HCT116 (cell line): ENCODE data around the gene CFAP410. TPM values are rescaled to one million over a fixed set of nuclear protein-coding genes. Genes with fewer than 3 reads are reported as not detected.

Source experiments
- ATAC-seq: fragments of 200-7000 bp; cut with Tn5 transposase; 2 replicates; pipeline ENCODE4 v1.9.1; 2020; ENCODE audit warnings: mild to moderate bottlenecking, moderate library complexity
- BruUV-seq: library from RNA; stranded (reverse); fragments of 400-500 nt; replicated peaks from 2 replicates; lab custom pipeline; 2021; lab: Mats Ljungman, UMichigan
- CTCF ChIA-PET: fragments of 300-600 bp; sonication (Branson Sonifier 250); formaldehyde crosslinking; loops from one replicate; lab custom pipeline; 2021; ENCODE audit warnings: antibody characterized with exemption; lab: Charles Lee
- POLR2A ChIA-PET: fragments of 300-600, 350-600 bp; sonication (Branson Sonifier 250); formaldehyde crosslinking; loops from one replicate; lab custom pipeline; 2021; ENCODE audit warnings: antibody characterized with exemption; lab: Charles Lee
- RAD21 ChIA-PET, 2 experiments: fragments of 300-600 bp; sonication (Branson Sonifier 250); formaldehyde crosslinking; loops; one replicate each; lab custom pipeline; 2023; ENCODE audit warnings: low total read pairs in 2 of 2; ENCODE audit not compliant: uncharacterized antibody in 2 of 2, unreplicated experiment in 2 of 2, low non-redundant PET in 1 of 2; lab: Charles Lee
- DNase-seq: peaks from one replicate; pipeline ENCODE4 v3.0.0-alpha.2; 2010; ENCODE audit warnings: low read depth, low spot score
- H2AFZ ChIP-seq: fragments of 200-600 bp; shearing (Covaris generic), sonication (generic); 2 replicates; pipeline ENCODE4 v1.6.1; 2017; ENCODE audit warnings: low read depth, mixed run types, mixed read lengths, antibody characterized with exemption, low read length; ENCODE audit not compliant: poor library complexity, severe bottlenecking
- H3K27ac ChIP-seq: 2 replicates; pipeline ENCODE4 v1.5.1; 2012; ENCODE audit warnings: low read depth, low read length
- H3K27me3 ChIP-seq: fragments of 200-600 bp; sonication (generic); 2 replicates; pipeline ENCODE4 v1.6.1; 2016; ENCODE audit warnings: mixed run types, low read length, mixed read lengths; ENCODE audit not compliant: insufficient read depth
- H3K36me3 ChIP-seq, 2 experiments: fragments of 200-500 bp in 1 of 2; fragments of 200-600 bp in 1 of 2; sonication (Bioruptor generic) in 1 of 2; sonication (generic) in 1 of 2; 2 replicates each; pipeline versions ENCODE4 v1.5.1 to v1.6.1; 2014 to 2016; ENCODE audit warnings: low read length in 2 of 2, inconsistent platforms in 1 of 2, mixed read lengths in 1 of 2, mixed run types in 1 of 2; ENCODE audit not compliant: insufficient read depth in 2 of 2, control insufficient read depth in 1 of 2
- H3K4me1 ChIP-seq, 2 experiments: fragments of 200-600 bp in 1 of 2; sonication (generic) in 1 of 2; 2 replicates each; pipeline versions ENCODE4 v1.5.1 to v1.6.1; 2012 to 2017; ENCODE audit warnings: low read length in 2 of 2, inconsistent platforms in 1 of 2, mild to moderate bottlenecking in 1 of 2, mixed read lengths in 1 of 2, mixed run types in 1 of 2, moderate library complexity in 1 of 2; ENCODE audit not compliant: insufficient read depth in 2 of 2, control insufficient read depth in 1 of 2
- H3K4me2 ChIP-seq: fragments of 200-600 bp; sonication (generic); 2 replicates; pipeline ENCODE4 v1.6.1; 2017; ENCODE audit warnings: mixed run types, low read length, mixed read lengths
- H3K4me3 ChIP-seq, 2 experiments: fragments of 200-600 bp in 1 of 2; sonication (generic) in 1 of 2; replicated peaks in 1 of 2; 2 replicates each; pipeline ENCODE4 v1.5.1; 2011 to 2016; ENCODE audit warnings: low read length in 2 of 2, control low read depth in 1 of 2, low read depth in 1 of 2, mild to moderate bottlenecking in 1 of 2, mixed read lengths in 1 of 2, mixed run types in 1 of 2
- H3K79me2 ChIP-seq: fragments of 200-600 bp; sonication (generic); 2 replicates; pipeline ENCODE4 v1.6.1; 2017; ENCODE audit warnings: mild to moderate bottlenecking, mixed run types, low read length, moderate library complexity, mixed read lengths; ENCODE audit not compliant: insufficient read depth
- H3K9ac ChIP-seq: fragments of 200-600 bp; sonication (generic); 2 replicates; pipeline ENCODE4 v1.6.1; 2016; ENCODE audit warnings: low read length, mixed read lengths
- H3K9me2 ChIP-seq: fragments of 200-600 bp; sonication (generic), shearing (Covaris generic); 2 replicates; pipeline ENCODE4 v1.6.1; 2017; ENCODE audit warnings: mixed run types, mild to moderate bottlenecking, moderate library complexity; ENCODE audit not compliant: insufficient read depth
- H3K9me3 ChIP-seq, 2 experiments: fragments of 200-500 bp in 1 of 2; fragments of 200-600 bp in 1 of 2; sonication (Bioruptor generic) in 1 of 2; sonication (generic) in 1 of 2; 2 replicates each; pipeline ENCODE4 v1.6.1; 2014 to 2017; ENCODE audit warnings: low read length in 2 of 2, mixed read lengths in 2 of 2, inconsistent platforms in 1 of 2, low read depth in 1 of 2, mild to moderate bottlenecking in 1 of 2, mixed run types in 1 of 2, moderate library complexity in 1 of 2; ENCODE audit not compliant: control insufficient read depth in 1 of 2, insufficient read depth in 1 of 2
- H4K20me1 ChIP-seq: fragments of 200-600 bp; sonication (generic), shearing (Covaris generic); 2 replicates; pipeline ENCODE4 v1.6.1; 2017; ENCODE audit warnings: mixed run types, mild to moderate bottlenecking, moderate library complexity; ENCODE audit not compliant: insufficient read depth
- CBX3 ChIP-seq: IDR thresholded peaks from 2 replicates; pipeline ENCODE4 v1.6.1; 2012; ENCODE audit warnings: low read depth
- EGR1 ChIP-seq: IDR thresholded peaks from 2 replicates; pipeline ENCODE4 v1.6.1; 2012; ENCODE audit warnings: low read depth
- ELF1 ChIP-seq: IDR thresholded peaks from 2 replicates; pipeline ENCODE4 v1.6.1; 2012; ENCODE audit warnings: low read depth, borderline replicate concordance
- EZH2 ChIP-seq: fragments of 200-600 bp; sonication (generic); IDR thresholded peaks from 2 replicates; pipeline ENCODE4 v1.6.1; 2017; ENCODE audit warnings: antibody characterized with exemption, mixed run types
- EZH2phosphoT487 ChIP-seq: fragments of 200-600 bp; IDR thresholded peaks from 2 replicates; pipeline ENCODE4 v1.6.1; 2018; ENCODE audit warnings: antibody characterized with exemption, borderline replicate concordance
- FOSL1 ChIP-seq: IDR thresholded peaks from 2 replicates; pipeline ENCODE4 v1.6.1; 2012; ENCODE audit warnings: low read depth
- POLR2A ChIP-seq: IDR thresholded peaks from 2 replicates; pipeline ENCODE4 v1.7.0; 2011; ENCODE audit warnings: borderline replicate concordance; ENCODE audit not compliant: insufficient read depth, insufficient read length; ENCODE audit errors: extremely low read depth
- POLR2AphosphoS5 ChIP-seq: IDR thresholded peaks from 2 replicates; pipeline ENCODE4 v1.6.1; 2011; ENCODE audit warnings: mild to moderate bottlenecking, low read depth, low read length, moderate library complexity
- RAD21 ChIP-seq: IDR thresholded peaks from 2 replicates; pipeline ENCODE4 v1.6.1; 2012; ENCODE audit warnings: low read depth, mild to moderate bottlenecking
- SP1 ChIP-seq: IDR thresholded peaks from 2 replicates; pipeline ENCODE4 v1.6.1; 2012; ENCODE audit warnings: low read depth
- ZFX ChIP-seq: fragments of 450-650 bp; IDR thresholded peaks from 2 replicates; pipeline ENCODE4 v1.6.1; 2017
- ZNF274 ChIP-seq: fragments of 200-500 bp; sonication (Bioruptor generic); IDR thresholded peaks from 2 replicates; pipeline ENCODE4 v1.6.1; 2014; ENCODE audit warnings: mild to moderate bottlenecking, low read depth, low read length, inconsistent platforms
- intact Hi-C: fragments of 100-400 bp; cut with micrococcal nuclease; formaldehyde crosslinking; loops from 2 replicates; pipeline ENCODE4 v1.10.0; 2022
- total RNA-seq: library from RNA; stranded (reverse); gene quantifications from one replicate; pipeline ENCODE4 v1.2.1, GENCODE V29; 2021; ENCODE audit not compliant: unreplicated experiment
- TF ChIP-seq, protein P1 (sequence below), 3 experiments: fragments of 200-600 bp in 1 of 3; sonication (generic) in 1 of 3; IDR thresholded peaks in 2 of 3; conservative IDR thresholded peaks in 1 of 3; 2 replicates each; pipeline ENCODE4 v1.5.1; 2012 to 2017; ENCODE audit warnings: low read depth in 2 of 3, low read length in 2 of 3, antibody characterized with exemption in 1 of 3, borderline replicate concordance in 1 of 3, control low read depth in 1 of 3, mild to moderate bottlenecking in 1 of 3, mixed read lengths in 1 of 3, mixed run types in 1 of 3, moderate library complexity in 1 of 3; ENCODE audit not compliant: insufficient read depth in 1 of 3
- TF ChIP-seq, protein P2 (sequence below): IDR thresholded peaks from 2 replicates; pipeline ENCODE4 v1.6.1; 2012
- TF ChIP-seq, protein P3 (sequence below): IDR thresholded peaks from 2 replicates; pipeline ENCODE4 v1.6.1; 2012

CFAP410 gene
- total RNA-seq, 1 experiment from 2014 or later, result 15.3 TPM

DNA sequence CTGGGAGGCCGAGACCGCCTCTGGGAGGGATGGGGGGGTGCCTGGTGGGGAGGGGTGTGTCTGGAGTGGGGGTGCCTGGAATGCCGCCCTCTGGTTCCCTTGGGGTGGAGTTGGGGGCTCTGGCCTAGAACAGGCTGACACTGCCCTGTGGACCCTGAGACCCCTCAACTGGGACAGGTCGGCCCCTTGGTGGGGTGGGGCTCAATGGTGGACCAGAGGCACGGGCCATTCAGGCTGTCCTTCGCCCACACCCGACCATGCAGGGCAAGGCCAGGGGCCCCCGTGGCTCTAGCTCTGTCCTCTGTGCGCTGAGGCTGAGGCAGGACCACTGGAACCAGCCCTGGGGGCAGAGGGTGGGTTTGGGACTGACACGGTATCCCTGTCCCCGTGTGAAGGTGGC lies 24.6 kb downstream of the CFAP410 start:
- intact Hi-C loops, result no loop called here
- Histone ChIP-seq H3K9me2 (no peaks in the 10 kb centered on the region), H3K9ac (no peak overlapping the region), H3K4me2 (no peak overlapping the region), H3K27me3 (no peaks in the 10 kb centered on the region), H3K4me3 (no peak overlapping the region), H3K36me3 (peaks cover 7 to 22% of the 10 kb centered on the region in 2 experiments; a peak in 3 of 4 replicates), H3K79me2 (no peaks in the 10 kb centered on the region), H2AFZ (no peak overlapping the region), H4K20me1 (no peaks in the 10 kb centered on the region), H3K4me1 (no peaks in the 10 kb centered on the region), H3K9me3 (no peaks in the 10 kb centered on the region), H3K27ac (no peak overlapping the region; the same call in 1 of the 2 replicates)
- RAD21 ChIA-PET, result no interaction called here
- POLR2A ChIA-PET, result no interaction called here
- CTCF ChIA-PET, result no interaction called here
- ATAC-seq, result no peak
- no peak for DNase-seq
- no TSS peak for BruUV-seq
- TF ChIP-seq CBX3 (no peak), EZH2phosphoT487 (no peak), RAD21 (no peak), POLR2AphosphoS5 (no peak), EZH2 (no peak), ELF1 (no peak), EGR1 (no peak), ZNF274 (no peak), SP1 (no peak), FOSL1 (no peak), POLR2A (no peak), ZFX (no peak)
- TF ChIP-seq, protein P1, sequence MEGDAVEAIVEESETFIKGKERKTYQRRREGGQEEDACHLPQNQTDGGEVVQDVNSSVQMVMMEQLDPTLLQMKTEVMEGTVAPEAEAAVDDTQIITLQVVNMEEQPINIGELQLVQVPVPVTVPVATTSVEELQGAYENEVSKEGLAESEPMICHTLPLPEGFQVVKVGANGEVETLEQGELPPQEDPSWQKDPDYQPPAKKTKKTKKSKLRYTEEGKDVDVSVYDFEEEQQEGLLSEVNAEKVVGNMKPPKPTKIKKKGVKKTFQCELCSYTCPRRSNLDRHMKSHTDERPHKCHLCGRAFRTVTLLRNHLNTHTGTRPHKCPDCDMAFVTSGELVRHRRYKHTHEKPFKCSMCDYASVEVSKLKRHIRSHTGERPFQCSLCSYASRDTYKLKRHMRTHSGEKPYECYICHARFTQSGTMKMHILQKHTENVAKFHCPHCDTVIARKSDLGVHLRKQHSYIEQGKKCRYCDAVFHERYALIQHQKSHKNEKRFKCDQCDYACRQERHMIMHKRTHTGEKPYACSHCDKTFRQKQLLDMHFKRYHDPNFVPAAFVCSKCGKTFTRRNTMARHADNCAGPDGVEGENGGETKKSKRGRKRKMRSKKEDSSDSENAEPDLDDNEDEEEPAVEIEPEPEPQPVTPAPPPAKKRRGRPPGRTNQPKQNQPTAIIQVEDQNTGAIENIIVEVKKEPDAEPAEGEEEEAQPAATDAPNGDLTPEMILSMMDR (IDR thresholded peaks at IDR 0.05 in 2 of 3, conservative IDR thresholded peaks at IDR 0.05 in 1 of 3; ENCODE audit: borderline replicate concordance in 1 of 3, insufficient read depth in 1 of 3, low read depth in 2 of 3, low read length in 2 of 3), result no peak
- TF ChIP-seq, protein P2, sequence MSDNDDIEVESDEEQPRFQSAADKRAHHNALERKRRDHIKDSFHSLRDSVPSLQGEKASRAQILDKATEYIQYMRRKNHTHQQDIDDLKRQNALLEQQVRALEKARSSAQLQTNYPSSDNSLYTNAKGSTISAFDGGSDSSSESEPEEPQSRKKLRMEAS, result no peak
- TF ChIP-seq, protein P3, sequence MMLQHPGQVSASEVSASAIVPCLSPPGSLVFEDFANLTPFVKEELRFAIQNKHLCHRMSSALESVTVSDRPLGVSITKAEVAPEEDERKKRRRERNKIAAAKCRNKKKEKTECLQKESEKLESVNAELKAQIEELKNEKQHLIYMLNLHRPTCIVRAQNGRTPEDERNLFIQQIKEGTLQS, result no peak
